K562 (cell line): Measurements from ENCODE around the gene SLC1A4. TPM values are rescaled to one million over a fixed set of nuclear protein-coding genes. Genes with fewer than 3 reads are reported as not detected.

Experiments used
- ARHGAP35 ChIP-seq: fragments of 450-650 bp; IDR thresholded peaks from 2 replicates; pipeline ENCODE4 v1.6.1; 2018; ENCODE audit not compliant: partially characterized antibody
- CBX3 ChIP-seq, 2 experiments: IDR thresholded peaks; 1 replicate in 1 of 2; 2 replicates in 1 of 2; pipeline ENCODE4 v1.6.1; 2012; ENCODE audit warnings: inconsistent platforms in 2 of 2, low read length in 2 of 2, borderline replicate concordance in 1 of 2, control low read depth in 1 of 2
- HSF4 ChIP-seq: fragments of 250-450 bp; sonication (Bioruptor Pico); IDR thresholded peaks from 2 replicates; pipeline ENCODE4 v2.1.2; 2022; ENCODE audit warnings: mild to moderate bottlenecking, moderate library complexity, borderline replicate concordance
- LEF1 ChIP-seq: fragments of 450-650 bp; IDR thresholded peaks from 2 replicates; pipeline ENCODE4 v1.6.1; 2016; ENCODE audit warnings: mild to moderate bottlenecking
- POLR2B ChIP-seq: fragments of 450-650 bp; IDR thresholded peaks from 2 replicates; pipeline ENCODE4 v1.6.1; 2018; ENCODE audit warnings: low read depth; ENCODE audit not compliant: partially characterized antibody
- RAD21 ChIP-seq, 2 experiments: fragments of 250-450 bp in 1 of 2; fragments of 450-650 bp in 1 of 2; sonication (Bioruptor Pico) in 1 of 2; formaldehyde crosslinking in 1 of 2; IDR thresholded peaks in 1 of 2; conservative IDR thresholded peaks in 1 of 2; 2 replicates each; pipeline versions ENCODE4 v1.4.0 to v1.8.0; 2020 to 2022; ENCODE audit warnings: mild to moderate bottlenecking in 2 of 2, moderate library complexity in 1 of 2
- SETDB1 ChIP-seq: IDR thresholded peaks from one replicate; pipeline ENCODE4 v1.6.1; 2012; ENCODE audit warnings: low read length, control low read depth, inconsistent platforms
- SNRNP70 ChIP-seq: fragments of 200-400 bp; formaldehyde crosslinking; optimal IDR thresholded peaks from 2 replicates; pipeline ENCODE3; 2017; ENCODE audit warnings: low read depth, low read length
- STAT5A ChIP-seq: IDR thresholded peaks from 2 replicates; pipeline ENCODE4 v1.6.1; 2012; ENCODE audit warnings: low read length, inconsistent platforms, borderline replicate concordance
- TCF7L2 ChIP-seq: fragments of 150-350 bp; IDR thresholded peaks from 2 replicates; pipeline ENCODE4 v1.6.1; 2016; ENCODE audit warnings: low read depth, mild to moderate bottlenecking, low read length, moderate library complexity
- TOE1 ChIP-seq, 2 experiments: fragments of 450-650 bp in 1 of 2; sonication (generic) in 1 of 2; formaldehyde crosslinking in 1 of 2; IDR thresholded peaks; 2 replicates each; pipeline versions ENCODE4 v1.7.1 to v1.8.0; 2016 to 2022; ENCODE audit warnings: borderline replicate concordance in 2 of 2, mild to moderate bottlenecking in 2 of 2, antibody characterized with exemption in 1 of 2, inconsistent platforms in 1 of 2, low read depth in 1 of 2, missing genetic modification reagents in 1 of 2, moderate library complexity in 1 of 2
- VEZF1 ChIP-seq: fragments of 200-800 bp; sonication (Bioruptor generic); IDR thresholded peaks from 2 replicates; pipeline ENCODE4 v1.6.1; 2017; ENCODE audit warnings: missing genetic modification characterization, missing compliant biosample characterization
- ZNF316 ChIP-seq: fragments of 450-650 bp; IDR thresholded peaks from 2 replicates; pipeline ENCODE4 v1.6.1; 2016
- ZNF696 ChIP-seq: fragments of 250-450 bp; sonication (Bioruptor Pico); conservative IDR thresholded peaks from 2 replicates; pipeline ENCODE4 v1.4.0; 2020; ENCODE audit warnings: mild to moderate bottlenecking, moderate library complexity
- polyA plus RNA-seq, 8 experiments: library from polyadenylated mRNA; depleted of rRNA in 4 of 8; stranded (reverse) in 5 of 8; unstranded in 3 of 8; fragments of >200 nt; fragmentation: Nextera tagmentation in 2 of 8; fragmentation: Illumina TruSeq in 1 of 8; extraction: Ambion mirVana in 2 of 8; extraction: Trizol in 1 of 8; gene quantifications; 2 replicates each; pipeline versions ENCODE4 v1.2.1 to v1.2.3, GENCODE V29; 2011 to 2014; ENCODE audit warnings: inconsistent platforms in 1 of 8, missing spikeins in 1 of 8
- total RNA-seq, 7 experiments: library from RNA; depleted of rRNA in 6 of 7; stranded (reverse); fragments of >200 nt in 6 of 7; fragmentation: Illumina TruSeq in 2 of 7; extraction: Trizol in 2 of 7; gene quantifications; 2 replicates each; pipeline versions ENCODE4 v1.2.1 to v1.2.3, GENCODE V29; 2011 to 2021; ENCODE audit warnings: low replicate concordance in 1 of 7
- TF ChIP-seq, protein P1 (sequence below): IDR thresholded peaks from 3 replicates; pipeline ENCODE4 v1.6.1; 2011; ENCODE audit warnings: borderline replicate concordance, mild to moderate bottlenecking, moderate library complexity; ENCODE audit not compliant: insufficient read length; ENCODE audit errors: extremely low read depth
- TF ChIP-seq, protein P2 (sequence below): fragments of 250-450 bp; sonication (Bioruptor Pico); IDR thresholded peaks from 2 replicates; pipeline ENCODE4 v1.8.0; 2021; ENCODE audit warnings: moderate library complexity, mild to moderate bottlenecking, inconsistent platforms

Gene SLC1A4
- total and polyA plus RNA-seq, 9 of the 15 experiments (the other 6 are each of a cell fraction or from before 2014, with no cell fraction given) = 4.4 to 24.0 (median 10.9) TPM

DNA sequence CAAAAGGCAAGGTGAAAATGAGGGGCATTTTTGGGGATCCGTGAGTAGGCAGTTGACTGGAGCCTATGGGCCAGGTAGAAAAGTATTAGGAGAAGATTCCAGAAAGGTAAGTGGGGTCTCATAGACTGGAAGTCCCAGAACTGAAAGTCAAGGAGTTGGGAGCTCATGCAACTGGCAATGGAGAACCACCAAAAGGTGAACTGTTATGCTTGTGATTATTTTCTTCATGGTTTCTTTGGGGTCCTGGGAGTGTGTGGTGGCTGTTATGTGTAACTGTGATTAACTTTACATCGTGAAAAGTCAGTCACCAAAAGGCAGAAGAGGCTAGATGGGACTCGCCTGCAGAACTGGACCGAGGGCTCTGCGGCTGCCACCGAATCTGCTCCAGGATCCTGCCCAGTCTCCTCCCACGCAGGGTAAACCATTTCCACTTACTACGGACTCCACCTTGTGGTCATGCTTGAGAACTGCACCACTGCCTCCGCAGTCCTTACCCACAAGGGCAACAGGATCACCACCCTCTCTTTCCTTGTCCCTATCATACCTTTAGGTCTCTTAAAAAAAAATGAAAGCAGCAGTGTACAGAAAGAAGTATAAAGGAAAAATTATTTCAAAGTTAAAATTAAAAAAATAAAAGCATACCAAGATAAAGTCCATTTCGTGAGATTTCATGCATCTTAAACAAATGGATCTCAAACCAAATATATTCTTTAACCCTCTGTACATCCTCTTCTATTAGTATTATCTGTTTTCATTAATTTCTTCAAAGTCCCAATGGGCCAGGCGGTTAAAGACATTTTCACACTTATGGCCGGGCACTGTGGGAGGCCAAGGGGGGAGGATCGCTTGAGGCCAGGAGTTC lies 51.4 kb downstream of the SLC1A4 start (continued):
- TF ChIP-seq RAD21 (CRISPR knock-in tag; conservative IDR thresholded peaks at IDR 0.05 in 1 of 2, IDR thresholded peaks at IDR 0.05 in 1 of 2) (peak; percentile 94 to 95), TCF7L2 (no peak), HSF4 (CRISPR knock-in tag) (no peak), ZNF316 (no peak), STAT5A (no peak), SETDB1 (no peak), VEZF1 (CRISPR knock-in tag) (peak; percentile 39; the same call in 1 of the 2 replicates), TOE1 (IDR thresholded peaks at IDR 0.05; ENCODE audit: borderline replicate concordance) (peak; percentile 44; the same call in 1 of the 2 replicates), TOE1 (CRISPR knock-in tag; IDR thresholded peaks at IDR 0.05; ENCODE audit: borderline replicate concordance, low read depth) (no peak), POLR2B (no peak), CBX3 (IDR thresholded peaks at IDR 0.05; ENCODE audit: borderline replicate concordance in 1 of 2, low read length in 2 of 2) (peak in 1 of 2 experiments; percentile 47; a peak in 1 of 3 replicates), ARHGAP35 (no peak), SNRNP70 (no peak), ZNF696 (CRISPR knock-in tag) (no peak), LEF1 (no peak)
- TF ChIP-seq, protein P1, sequence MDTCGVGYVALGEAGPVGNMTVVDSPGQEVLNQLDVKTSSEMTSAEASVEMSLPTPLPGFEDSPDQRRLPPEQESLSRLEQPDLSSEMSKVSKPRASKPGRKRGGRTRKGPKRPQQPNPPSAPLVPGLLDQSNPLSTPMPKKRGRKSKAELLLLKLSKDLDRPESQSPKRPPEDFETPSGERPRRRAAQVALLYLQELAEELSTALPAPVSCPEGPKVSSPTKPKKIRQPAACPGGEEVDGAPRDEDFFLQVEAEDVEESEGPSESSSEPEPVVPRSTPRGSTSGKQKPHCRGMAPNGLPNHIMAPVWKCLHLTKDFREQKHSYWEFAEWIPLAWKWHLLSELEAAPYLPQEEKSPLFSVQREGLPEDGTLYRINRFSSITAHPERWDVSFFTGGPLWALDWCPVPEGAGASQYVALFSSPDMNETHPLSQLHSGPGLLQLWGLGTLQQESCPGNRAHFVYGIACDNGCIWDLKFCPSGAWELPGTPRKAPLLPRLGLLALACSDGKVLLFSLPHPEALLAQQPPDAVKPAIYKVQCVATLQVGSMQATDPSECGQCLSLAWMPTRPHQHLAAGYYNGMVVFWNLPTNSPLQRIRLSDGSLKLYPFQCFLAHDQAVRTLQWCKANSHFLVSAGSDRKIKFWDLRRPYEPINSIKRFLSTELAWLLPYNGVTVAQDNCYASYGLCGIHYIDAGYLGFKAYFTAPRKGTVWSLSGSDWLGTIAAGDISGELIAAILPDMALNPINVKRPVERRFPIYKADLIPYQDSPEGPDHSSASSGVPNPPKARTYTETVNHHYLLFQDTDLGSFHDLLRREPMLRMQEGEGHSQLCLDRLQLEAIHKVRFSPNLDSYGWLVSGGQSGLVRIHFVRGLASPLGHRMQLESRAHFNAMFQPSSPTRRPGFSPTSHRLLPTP = no peak
- TF ChIP-seq, protein P2, sequence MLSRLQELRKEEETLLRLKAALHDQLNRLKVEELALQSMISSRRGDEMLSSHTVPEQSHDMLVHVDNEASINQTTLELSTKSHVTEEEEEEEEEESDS (CRISPR knock-in tag) = no peak
